Bronchial epithelial cell (primary cell): ENCODE measurements around the gene NOX4. TPM values are rescaled to one million over a fixed set of nuclear protein-coding genes. Genes with fewer than 3 reads are reported as not detected.
"Not testable (repeated sequence)": the region's sequence is repeated elsewhere in the genome, so short reads cannot be mapped to it uniquely, and the experiment has no call there.

Experiments
- DNase-seq: peaks from one replicate; pipeline ENCODE4 v3.0.0-alpha.2; 2010; ENCODE audit warnings: low read depth
- FAIRE-seq: peaks from 2 replicates; lab custom pipeline; 2011; peaks lifted over from hg19 to GRCh38; lab: Jason Lieb, UNC
- H3K27me3 ChIP-seq: 2 replicates; pipeline ENCODE4 v1.5.1; 2011; ENCODE audit warnings: low read length; ENCODE audit not compliant: control insufficient read depth, insufficient read depth
- H3K36me3 ChIP-seq: 2 replicates; pipeline ENCODE4 v1.5.1; 2011; ENCODE audit warnings: low read length; ENCODE audit not compliant: control insufficient read depth, insufficient read depth
- H3K4me3 ChIP-seq: 2 replicates; pipeline ENCODE4 v1.5.1; 2011; ENCODE audit warnings: mild to moderate bottlenecking, low read depth, low read length, control low read depth
- CTCF ChIP-seq: IDR thresholded peaks from 2 replicates; pipeline ENCODE4 v1.5.1; 2011; ENCODE audit warnings: mild to moderate bottlenecking, moderate library complexity, low read length, control low read depth, inconsistent platforms; ENCODE audit not compliant: insufficient read depth, severe bottlenecking
- total RNA-seq: library from RNA; depleted of rRNA; stranded (reverse); fragments of >200 nt; gene quantifications from 2 replicates; pipeline ENCODE4 v1.2.1, GENCODE V29; 2014

Gene NOX4
- total RNA-seq, 1 donor from 2014 or later: not detected

GRCh38 chr11:89433278-89433677 lies 57.9 kb downstream of the NOX4 start:
- Histone ChIP-seq H3K4me3 (no peak overlapping the region), H3K27me3 (no peaks in the 10 kb centered on the region), H3K36me3 (no peaks in the 10 kb centered on the region)
- TF ChIP-seq CTCF: no peak
- FAIRE-seq (no peak), DNase-seq (no peak)

GRCh38 chr11:89432182-89432581 lies 59.0 kb downstream of the NOX4 start:
- not testable (repeated sequence) for H3K27me3 ChIP-seq, H3K36me3 ChIP-seq, H3K4me3 ChIP-seq, FAIRE-seq, DNase-seq

GRCh38 chr11:89426501-89426900 lies 64.7 kb downstream of the NOX4 start:
- not testable (repeated sequence) for H3K36me3 ChIP-seq, DNase-seq, FAIRE-seq, H3K27me3 ChIP-seq, H3K4me3 ChIP-seq

GRCh38 chr11:89421718-89422117 lies 69.5 kb downstream of the NOX4 start:
- TF ChIP-seq CTCF: no peak
- no peak overlapping the region for H3K4me3 ChIP-seq
- no peaks in the 10 kb centered on the region for H3K27me3 ChIP-seq
- no peak for DNase-seq
- no peaks in the 10 kb centered on the region for H3K36me3 ChIP-seq
- no peak for FAIRE-seq

GRCh38 chr11:89420981-89421380 lies 70.2 kb downstream of the NOX4 start:
- DNase-seq (no peak), FAIRE-seq (no peak)
- no peak overlapping the region for H3K4me3 ChIP-seq
- TF ChIP-seq CTCF: no peak
- no peaks in the 10 kb centered on the region for H3K36me3 ChIP-seq
- H3K27me3 ChIP-seq: no peaks in the 10 kb centered on the region

- H3K36me3 ChIP-seq: no peaks in the 10 kb centered on the region
- DNase-seq (no peak), FAIRE-seq (no peak)
- TF ChIP-seq CTCF: no peak
- H3K4me3 ChIP-seq: no peak overlapping the region
- no peaks in the 10 kb centered on the region for H3K27me3 ChIP-seq
Measured at GRCh38 chr11:89416961-89417360, 74.2 kb downstream of the NOX4 start.

- not testable (repeated sequence) for DNase-seq, H3K36me3 ChIP-seq, H3K27me3 ChIP-seq, H3K4me3 ChIP-seq
- FAIRE-seq: peak; percentile 72
Measured at GRCh38 chr11:89411112-89411511, 80.1 kb downstream of the NOX4 start.

GRCh38 chr11:89410666-89411065 lies 80.5 kb downstream of the NOX4 start:
- not testable (repeated sequence) for H3K36me3 ChIP-seq, H3K4me3 ChIP-seq, DNase-seq, H3K27me3 ChIP-seq
- FAIRE-seq: peak; percentile 97

GRCh38 chr11:89408441-89408840 lies 82.7 kb downstream of the NOX4 start:
- H3K27me3 ChIP-seq, H3K36me3 ChIP-seq, DNase-seq, H3K4me3 ChIP-seq: not testable (repeated sequence)
- FAIRE-seq: peak; percentile 86
